H1 (cell line): ENCODE results near the gene METTL1. TPM values are rescaled to one million over a fixed set of nuclear protein-coding genes. Genes with fewer than 3 reads are reported as not detected.

Source experiments
- CTCF ChIA-PET: fragments of 300-600 bp; sonication (Branson Sonifier 250); formaldehyde crosslinking; loops from one replicate; lab custom pipeline; 2021; ENCODE audit not compliant: partially characterized antibody; lab: Charles Lee
- POLR2A ChIA-PET: fragments of 300-600 bp; sonication (Branson Sonifier 250); formaldehyde crosslinking; loops from one replicate; lab custom pipeline; 2021; ENCODE audit warnings: inconsistent platforms; ENCODE audit not compliant: partially characterized antibody; lab: Charles Lee
- DNase-seq, 2 experiments: peaks; one replicate each; pipeline versions ENCODE4 v3.0.0 to v3.0.0-alpha.2; 2010 to 2022; ENCODE audit warnings: low spot score in 2 of 2, low read depth in 1 of 2, mixed read lengths in 1 of 2
- FAIRE-seq: peaks from 2 replicates; lab custom pipeline; 2011; peaks lifted over from hg19 to GRCh38; lab: Jason Lieb, UNC
- H2AFZ ChIP-seq: 2 replicates; pipeline ENCODE4 v1.8.1; 2012; ENCODE audit warnings: low read length, inconsistent platforms
- H2AK5ac ChIP-seq: 2 replicates; pipeline ENCODE4 v1.6.1; 2013; ENCODE audit warnings: low read depth, low read length
- H2BK120ac ChIP-seq: replicated peaks from 2 replicates; pipeline ENCODE3; 2013; ENCODE audit warnings: low read depth, low read length, inconsistent platforms
- H2BK12ac ChIP-seq: 2 replicates; pipeline ENCODE4 v1.6.1; 2013; ENCODE audit warnings: low read depth, low read length
- H2BK15ac ChIP-seq: 2 replicates; pipeline ENCODE4 v1.6.1; 2013; ENCODE audit warnings: low read length
- H2BK20ac ChIP-seq: 2 replicates; pipeline ENCODE4 v1.6.1; 2013; ENCODE audit warnings: low read length
- H2BK5ac ChIP-seq: 2 replicates; pipeline ENCODE4 v1.6.1; 2013; ENCODE audit warnings: low read depth, low read length
- H3K14ac ChIP-seq: 2 replicates; pipeline ENCODE4 v1.6.1; 2013; ENCODE audit warnings: inconsistent platforms; ENCODE audit not compliant: insufficient read length
- H3K18ac ChIP-seq: 2 replicates; pipeline ENCODE4 v1.6.1; 2013; ENCODE audit warnings: low read length; ENCODE audit errors: extremely low read depth
- H3K23ac ChIP-seq: 2 replicates; pipeline ENCODE4 v1.6.1; 2013; ENCODE audit warnings: inconsistent platforms; ENCODE audit not compliant: insufficient read length
- H3K23me2 ChIP-seq: 2 replicates; pipeline ENCODE4 v1.6.1; 2013; ENCODE audit warnings: low read depth, low read length
- H3K27ac ChIP-seq: 2 replicates; pipeline ENCODE4 v1.6.1; 2011; ENCODE audit warnings: low read depth, low read length, inconsistent platforms
- H3K27me3 ChIP-seq, 4 experiments: replicated peaks in 1 of 4; 1 replicate in 1 of 4; 2 replicates in 3 of 4; pipeline versions ENCODE4 v1.6.1 to v1.8.1; 2011 to 2013; ENCODE audit warnings: low read length in 3 of 4, mild to moderate bottlenecking in 3 of 4, inconsistent platforms in 2 of 4, mixed read lengths in 2 of 4, moderate library complexity in 1 of 4; ENCODE audit not compliant: control insufficient read depth in 3 of 4, insufficient read depth in 3 of 4; ENCODE audit errors: extremely low read depth in 1 of 4
- H3K36me3 ChIP-seq, 4 experiments: 2 replicates each; pipeline versions ENCODE4 v1.6.1 to v1.8.1; 2011 to 2013; ENCODE audit warnings: mild to moderate bottlenecking in 4 of 4, low read length in 3 of 4, moderate library complexity in 2 of 4, control low read depth in 1 of 4, inconsistent platforms in 1 of 4; ENCODE audit not compliant: insufficient read depth in 4 of 4, control insufficient read depth in 2 of 4
- H3K4ac ChIP-seq: replicated peaks from 2 replicates; pipeline ENCODE3; 2013; ENCODE audit warnings: low read length, low read depth, mixed read lengths, inconsistent platforms; ENCODE audit not compliant: insufficient read length
- H3K4me1 ChIP-seq, 4 experiments: replicated peaks in 1 of 4; 1 replicate in 1 of 4; 2 replicates in 3 of 4; pipeline versions ENCODE4 v1.6.1 to v1.8.1; 2011 to 2013; ENCODE audit warnings: low read length in 3 of 4, inconsistent platforms in 2 of 4, mixed read lengths in 1 of 4; ENCODE audit not compliant: insufficient read depth in 4 of 4, control insufficient read depth in 3 of 4
- H3K4me2 ChIP-seq, 2 experiments: 2 replicates each; pipeline versions ENCODE4 v1.6.1 to v1.8.1; 2011 to 2013; ENCODE audit warnings: low read depth in 2 of 2, low read length in 2 of 2, control low read depth in 1 of 2, inconsistent platforms in 1 of 2, mild to moderate bottlenecking in 1 of 2; ENCODE audit not compliant: insufficient read depth in 1 of 2
- H3K4me3 ChIP-seq, 4 experiments: fragments of 200-600, 300-600 bp in 1 of 4; sonication (generic), shearing (Covaris generic), sonication (Bioruptor Twin) in 1 of 4; 2 replicates each; pipeline versions ENCODE4 v1.5.1 to v1.8.1; 2011 to 2016; ENCODE audit warnings: low read length in 4 of 4, low read depth in 3 of 4, control low read depth in 2 of 4, inconsistent platforms in 2 of 4, mild to moderate bottlenecking in 2 of 4, mixed read lengths in 1 of 4, moderate library complexity in 1 of 4; ENCODE audit not compliant: insufficient read depth in 2 of 4; ENCODE audit errors: extremely low read depth in 1 of 4
- H3K56ac ChIP-seq: replicated peaks from 2 replicates; pipeline ENCODE3; 2013; ENCODE audit warnings: low read depth, mild to moderate bottlenecking, mixed read lengths, low read length, inconsistent platforms; ENCODE audit not compliant: insufficient read length
- H3K79me1 ChIP-seq: 2 replicates; pipeline ENCODE4 v1.6.1; 2013; ENCODE audit warnings: low read depth, low read length, control low read depth
- H3K79me2 ChIP-seq, 2 experiments: 2 replicates each; pipeline versions ENCODE4 v1.6.1 to v1.8.1; 2012 to 2013; ENCODE audit warnings: low read length in 2 of 2, mild to moderate bottlenecking in 2 of 2, inconsistent platforms in 1 of 2; ENCODE audit not compliant: insufficient read depth in 2 of 2, control insufficient read depth in 1 of 2
- H3K9ac ChIP-seq, 4 experiments: replicated peaks in 1 of 4; 1 replicate in 1 of 4; 2 replicates in 3 of 4; pipeline versions ENCODE4 v1.6.1 to v1.8.1; 2011 to 2013; ENCODE audit warnings: low read depth in 3 of 4, low read length in 3 of 4, control low read depth in 2 of 4, mild to moderate bottlenecking in 2 of 4, moderate library complexity in 2 of 4, inconsistent platforms in 1 of 4; ENCODE audit errors: extremely low read depth in 1 of 4
- H3K9me3 ChIP-seq, 2 experiments: 2 replicates each; pipeline versions ENCODE4 v1.6.1 to v1.8.1; 2012 to 2013; ENCODE audit warnings: mild to moderate bottlenecking in 2 of 2, moderate library complexity in 2 of 2, control low read depth in 1 of 2, inconsistent platforms in 1 of 2, low read depth in 1 of 2, low read length in 1 of 2, mixed read lengths in 1 of 2; ENCODE audit not compliant: insufficient read depth in 2 of 2
- H4K20me1 ChIP-seq, 2 experiments: replicated peaks in 1 of 2; 2 replicates each; pipeline versions ENCODE3 to v1.8.1; 2011 to 2013; ENCODE audit warnings: inconsistent platforms in 2 of 2, low read length in 2 of 2, mild to moderate bottlenecking in 1 of 2; ENCODE audit not compliant: insufficient read depth in 2 of 2, control insufficient read depth in 1 of 2
- H4K5ac ChIP-seq: 2 replicates; pipeline ENCODE4 v1.6.1; 2013; ENCODE audit warnings: low read length, low read depth, mixed read lengths, inconsistent platforms; ENCODE audit not compliant: insufficient read length
- H4K8ac ChIP-seq: 2 replicates; pipeline ENCODE4 v1.8.0; 2013; ENCODE audit warnings: mild to moderate bottlenecking, moderate library complexity, low read length, inconsistent platforms; ENCODE audit not compliant: insufficient read depth; ENCODE audit errors: extremely low read depth
- H4K91ac ChIP-seq: replicated peaks from 2 replicates; pipeline ENCODE3; 2013; ENCODE audit warnings: low read length, mixed read lengths, inconsistent platforms; ENCODE audit not compliant: insufficient read length
- CEBPB ChIP-seq: IDR thresholded peaks from 2 replicates; pipeline ENCODE4 v1.6.1; 2012; ENCODE audit warnings: low read depth, low read length
- E2F6 ChIP-seq: IDR thresholded peaks from 2 replicates; pipeline ENCODE4 v1.6.1; 2012; ENCODE audit warnings: inconsistent platforms
- EP300 ChIP-seq, 2 experiments: IDR thresholded peaks; 1 replicate in 1 of 2; 2 replicates in 1 of 2; pipeline ENCODE4 v1.6.1; 2011 to 2012; ENCODE audit warnings: low read depth in 2 of 2, low read length in 2 of 2, mild to moderate bottlenecking in 2 of 2, borderline replicate concordance in 1 of 2, inconsistent platforms in 1 of 2, moderate library complexity in 1 of 2
- RNF2 ChIP-seq: fragments of 200-900, 300-1000 bp; sonication (generic); IDR thresholded peaks from 2 replicates; pipeline ENCODE4 v1.7.1; 2016; ENCODE audit warnings: borderline replicate concordance, low read depth, mild to moderate bottlenecking, antibody characterized with exemption, low read length; ENCODE audit not compliant: poor library complexity, severe bottlenecking; ENCODE audit errors: missing control alignments
- RXRA ChIP-seq: IDR thresholded peaks from 2 replicates; pipeline ENCODE4 v1.6.1; 2011; ENCODE audit warnings: low read depth, mild to moderate bottlenecking, low read length, moderate library complexity; ENCODE audit not compliant: insufficient read depth
- SAP30 ChIP-seq: fragments of 300-600 bp; sonication (generic); IDR thresholded peaks from 2 replicates; pipeline ENCODE4 v1.7.1; 2012; ENCODE audit warnings: low read length, moderate library complexity, mild to moderate bottlenecking, inconsistent platforms; ENCODE audit not compliant: insufficient read depth, insufficient replicate concordance
- SP2 ChIP-seq: IDR thresholded peaks from 2 replicates; pipeline ENCODE4 v1.6.1; 2012; ENCODE audit warnings: mild to moderate bottlenecking, low read length, inconsistent platforms
- TAF7 ChIP-seq: optimal IDR thresholded peaks from 2 replicates; pipeline ENCODE3; 2011; ENCODE audit warnings: low read depth, mild to moderate bottlenecking, inconsistent platforms, low read length, moderate library complexity, borderline replicate concordance
- WGBS, 2 experiments: shearing (Covaris generic) in 1 of 2; methylation state at CpG; one replicate each; pipeline versions ENCODE4 v1.1.6 to v1.1.7; 2013 to 2015; ENCODE audit warnings: low lambda C conversion rate in 2 of 2, mixed read lengths in 2 of 2, inconsistent platforms in 1 of 2, low coverage in 1 of 2, missing lambda C conversion rate in 1 of 2; ENCODE audit not compliant: insufficient replicate concordance in 2 of 2, insufficient coverage in 1 of 2, insufficient read length in 1 of 2; ENCODE audit errors: extremely low coverage in 1 of 2, missing lambda C conversion rate in 1 of 2; 5-methylcytosine and 5-hydroxymethylcytosine counted together
- polyA plus RNA-seq, 7 experiments: library from polyadenylated mRNA; depleted of rRNA in 3 of 7; stranded (reverse) in 5 of 7; unstranded in 2 of 7; fragments of >200 nt in 5 of 7; fragments of 200-250 nt in 2 of 7; gene quantifications; 1 replicate in 5 of 7; 2 replicates in 1 of 7; 4 replicates in 1 of 7; pipeline versions ENCODE4 v1.2.1 to v1.2.3, GENCODE V29; 2011 to 2013; ENCODE audit warnings: missing spikeins in 2 of 7, mixed read lengths in 2 of 7
- total RNA-seq: library from RNA; stranded (reverse); fragmentation: NEBNext Ultra II Directional; extraction: Animal tissue kit (Norgen Biotek cat#: 25700); gene quantifications from 2 replicates; pipeline ENCODE4 v1.2.1, GENCODE V29; 2021

METTL1 gene
- total and polyA plus RNA-seq, 2 of the 8 experiments (the other 6 are each of a cell fraction or from before 2014, with no cell fraction given) = 40.5 to 46.0 TPM

- H3K4me3 ChIP-seq = no peak overlapping the region
- DNase-seq (no peak), FAIRE-seq (no peak)
- H3K14ac ChIP-seq = no peak overlapping the region
- H4K20me1 ChIP-seq = peaks cover 2 to 9% of the 10 kb centered on the region in 2 experiments
- 76% methylated on average over 2 of the region's 2 CpGs; no CpG with 5 or more reads in 1 of the 2 experiments for WGBS, 2 experiments
- H3K56ac ChIP-seq = no peak overlapping the region
- peaks cover 12% of the 10 kb centered on the region; the same call in 1 of the 2 replicates for H3K23me2 ChIP-seq
- TF ChIP-seq RNF2 (no peak), E2F6 (no peak), TAF7 (no peak), RXRA (no peak), EP300 (IDR thresholded peaks at IDR 0.05; ENCODE audit: borderline replicate concordance in 1 of 2, low read depth in 2 of 2, low read length in 2 of 2) (no peak), SAP30 (no peak), CEBPB (no peak), SP2 (no peak)
- no peak overlapping the region for H4K5ac ChIP-seq
- H3K36me3 ChIP-seq = peaks cover 0 to 8% (median 3%) of the 10 kb centered on the region in 4 experiments; a peak in 3 of 8 replicates
- H2BK5ac ChIP-seq = no peak overlapping the region
- H3K4me2 ChIP-seq = no peak overlapping the region
- no peak overlapping the region for H2BK120ac ChIP-seq
- no peak overlapping the region for H3K4ac ChIP-seq
- no peak overlapping the region for H3K23ac ChIP-seq
- no peak overlapping the region for H4K8ac ChIP-seq
- no peak overlapping the region for H2AK5ac ChIP-seq
- no peak overlapping the region for H2BK15ac ChIP-seq
- no peak overlapping the region for H2BK20ac ChIP-seq
- H3K27ac ChIP-seq = no peak overlapping the region
- peaks cover 18 to 46% (median 36%) of the 10 kb centered on the region in 4 experiments for H3K27me3 ChIP-seq
- POLR2A ChIA-PET = interaction anchor here (1.0 to 7.4 kb wide), 8 partner anchors 9 to 140 kb away, joined by 3 to 59 read pairs (median 4); partner anchors contain the start of genes AGAP2, CYP27B1 and TSPAN31
- CTCF ChIA-PET = interaction anchor here (0.6 to 11.7 kb wide), 7 partner anchors 10 to 694 kb away, joined by 3 to 149 read pairs (median 4); partner anchors contain the start of gene AGAP2
- H4K91ac ChIP-seq = no peak overlapping the region
- H3K79me2 ChIP-seq = no peaks in the 10 kb centered on the region
- H2BK12ac ChIP-seq = no peak overlapping the region
- no peak overlapping the region for H3K18ac ChIP-seq
- H3K79me1 ChIP-seq = no peaks in the 10 kb centered on the region
- H3K4me1 ChIP-seq = peaks cover 0 to 20% (median 13%) of the 10 kb centered on the region in 4 experiments; a peak in 5 of 7 replicates
- H3K9ac ChIP-seq = no peak overlapping the region
- H2AFZ ChIP-seq = no peak overlapping the region
- no peaks in the 10 kb centered on the region for H3K9me3 ChIP-seq
Measured at GRCh38 chr12:57723630-57723962, 48.3 kb downstream of the METTL1 start.
